PC-9 (cell line): ENCODE measurements around the gene LAMTOR2.

Experiments used
- CTCF ChIP-seq: fragments of 200-600 bp; sonication (generic); conservative IDR thresholded peaks from 2 replicates; pipeline ENCODE4 v1.6.1; 2017; ENCODE audit warnings: mixed run types, antibody characterized with exemption, mild to moderate bottlenecking, moderate library complexity
- EZH2 ChIP-seq: fragments of 200-600 bp; sonication (generic); IDR thresholded peaks from 2 replicates; pipeline ENCODE4 v1.8.0; 2017; ENCODE audit warnings: antibody characterized with exemption, low read depth

GRCh38 chr1:156102633-156103511 is 48.3 kb downstream of the LAMTOR2 start:
- TF ChIP-seq EZH2 (no peak), CTCF (no peak)
